GM23338 (cell line): Measurements from ENCODE around the gene CCDC152. TPM values are rescaled to one million over a fixed set of nuclear protein-coding genes. Genes with fewer than 3 reads are reported as not detected.

ENCODE experiments used
- ATAC-seq: fragments of 200-7000 bp; cut with Tn5 transposase; 3 replicates; pipeline ENCODE4 v1.9.1; 2020
- DNase-seq: peaks from one replicate; pipeline ENCODE4 v3.0.0-alpha.2; 2015; ENCODE audit warnings: low spot score
- H2AFZ ChIP-seq: fragments of 200-600 bp; sonication (generic); 2 replicates; pipeline ENCODE4 v1.8.0; 2016; ENCODE audit warnings: antibody characterized with exemption, mild to moderate bottlenecking, moderate library complexity
- H3F3A ChIP-seq: fragments of 200-600 bp; sonication (generic); replicated peaks from 2 replicates; pipeline ENCODE4 v1.8.0; 2017; ENCODE audit warnings: antibody characterized with exemption, mixed run types, low read depth
- H3K27ac ChIP-seq: fragments of 200-600 bp; sonication (generic); 2 replicates; pipeline ENCODE4 v1.6.1; 2016; ENCODE audit warnings: low read depth
- H3K27me3 ChIP-seq: fragments of 200-600 bp; sonication (generic); 2 replicates; pipeline ENCODE4 v1.8.0; 2016; ENCODE audit warnings: mild to moderate bottlenecking, mixed run types, moderate library complexity; ENCODE audit not compliant: insufficient read depth
- H3K36me3 ChIP-seq: fragments of 200-600 bp; sonication (generic); 2 replicates; pipeline ENCODE4 v1.8.0; 2016; ENCODE audit warnings: mild to moderate bottlenecking; ENCODE audit not compliant: insufficient read depth
- H3K4me1 ChIP-seq: fragments of 200-600 bp; sonication (generic); 2 replicates; pipeline ENCODE4 v1.8.0; 2016; ENCODE audit warnings: mild to moderate bottlenecking, moderate library complexity; ENCODE audit not compliant: insufficient read depth
- H3K4me2 ChIP-seq: fragments of 200-600 bp; sonication (generic); 2 replicates; pipeline ENCODE4 v1.7.1; 2017; ENCODE audit warnings: mixed run types
- H3K4me3 ChIP-seq: fragments of 200-600 bp; sonication (generic); 2 replicates; pipeline ENCODE4 v1.6.1; 2016; ENCODE audit warnings: mixed run types
- H3K79me2 ChIP-seq: fragments of 200-600 bp; sonication (generic); replicated peaks from 2 replicates; pipeline ENCODE4 v1.8.0; 2017; ENCODE audit warnings: mild to moderate bottlenecking; ENCODE audit not compliant: insufficient read depth
- H3K9me2 ChIP-seq: fragments of 200-600 bp; sonication (generic); 2 replicates; pipeline ENCODE4 v1.8.0; 2017; ENCODE audit not compliant: insufficient read depth
- H4K20me1 ChIP-seq: fragments of 200-600 bp; sonication (generic); replicated peaks from 2 replicates; pipeline ENCODE4 v1.8.0; 2017; ENCODE audit warnings: mild to moderate bottlenecking; ENCODE audit not compliant: insufficient read depth
- H3K27ac Mint-ChIP-seq: 2 replicates; pipeline ENCODE4 v1.8.0; 2020; ENCODE audit warnings: inconsistent platforms, mild to moderate bottlenecking, moderate library complexity, mixed read lengths
- H3K27me3 Mint-ChIP-seq: 3 replicates; pipeline ENCODE4 v1.8.0; 2022; ENCODE audit warnings: low read depth, mild to moderate bottlenecking, moderate library complexity, mixed read lengths, inconsistent platforms; ENCODE audit not compliant: insufficient read depth, poor library complexity
- H3K36me3 Mint-ChIP-seq: 3 replicates; pipeline ENCODE4 v1.8.0; 2021; ENCODE audit warnings: low read depth, mild to moderate bottlenecking, inconsistent platforms, moderate library complexity, mixed read lengths
- H3K4me1 Mint-ChIP-seq: 3 replicates; pipeline ENCODE4 v1.8.0; 2020; ENCODE audit warnings: mild to moderate bottlenecking, inconsistent platforms, mixed read lengths
- H3K4me3 Mint-ChIP-seq: 3 replicates; pipeline ENCODE4 v1.8.0; 2021; ENCODE audit warnings: moderate library complexity, mild to moderate bottlenecking, inconsistent platforms, mixed read lengths
- H3K9me3 Mint-ChIP-seq: 3 replicates; pipeline ENCODE4 v1.8.0; 2020; ENCODE audit warnings: moderate library complexity, mild to moderate bottlenecking, inconsistent platforms, mixed read lengths
- CREB1 ChIP-seq: fragments of 250-450 bp; sonication (Bioruptor Pico); IDR thresholded peaks from 2 replicates; pipeline ENCODE4 v1.5.0; 2020; ENCODE audit warnings: low read depth, mild to moderate bottlenecking, moderate library complexity
- EZH2 ChIP-seq: fragments of 200-600 bp; sonication (generic); IDR thresholded peaks from one replicate; pipeline ENCODE4 v1.8.0; 2017; ENCODE audit warnings: antibody characterized with exemption, mild to moderate bottlenecking, low read depth; ENCODE audit not compliant: unreplicated experiment
- EZH2phosphoT487 ChIP-seq: fragments of 200-600 bp; sonication (generic); IDR thresholded peaks from one replicate; pipeline ENCODE4 v1.8.1; 2018; ENCODE audit warnings: antibody characterized with exemption; ENCODE audit not compliant: unreplicated experiment
- JUNB ChIP-seq: IDR thresholded peaks from one replicate; pipeline ENCODE4 v1.6.1; 2016; ENCODE audit warnings: antibody characterized with exemption; ENCODE audit not compliant: unreplicated experiment
- NANOG ChIP-seq: IDR thresholded peaks from 2 replicates; pipeline ENCODE4 v1.6.1; 2016; ENCODE audit warnings: antibody characterized with exemption, borderline replicate concordance
- POLR2AphosphoS5 ChIP-seq: IDR thresholded peaks from 2 replicates; pipeline ENCODE4 v1.6.1; 2016; ENCODE audit warnings: antibody characterized with exemption, low read depth
- STAT1 ChIP-seq: IDR thresholded peaks from one replicate; pipeline ENCODE4 v1.6.1; 2016; ENCODE audit warnings: antibody characterized with exemption; ENCODE audit not compliant: unreplicated experiment
- ZNF114 ChIP-seq: fragments of 250-450 bp; sonication (Bioruptor Pico); IDR thresholded peaks from 2 replicates; pipeline ENCODE4 v1.5.0; 2020; ENCODE audit warnings: mild to moderate bottlenecking, moderate library complexity
- ZNF331 ChIP-seq: fragments of 250-450 bp; sonication (Bioruptor Pico); IDR thresholded peaks from 2 replicates; pipeline ENCODE4 v1.5.0; 2020; ENCODE audit warnings: low read depth, mild to moderate bottlenecking, moderate library complexity
- polyA plus RNA-seq: library from polyadenylated mRNA; unstranded; fragments of >200 nt; fragmentation: Nextera tagmentation; extraction: Ambion mirVana; gene quantifications from 2 replicates; pipeline ENCODE4 v1.2.1, GENCODE V29; 2016
- total RNA-seq: library from RNA; depleted of rRNA; stranded (reverse); fragments of >200 nt; shearing (Covaris generic); gene quantifications from 2 replicates; pipeline ENCODE4 v1.2.3, GENCODE V29; 2014
- TF ChIP-seq, protein P1 (sequence below): IDR thresholded peaks from 2 replicates; pipeline ENCODE4 v1.6.1; 2016; ENCODE audit warnings: antibody characterized with exemption
- TF ChIP-seq, protein P2 (sequence below): IDR thresholded peaks from one replicate; pipeline ENCODE4 v1.6.1; 2018; ENCODE audit warnings: antibody characterized with exemption; ENCODE audit not compliant: unreplicated experiment
- TF ChIP-seq, protein P3 (sequence below), 2 experiments: fragments of 200-600 bp in 1 of 2; sonication (generic) in 1 of 2; conservative IDR thresholded peaks; 2 replicates each; pipeline versions ENCODE4 v1.5.1 to v1.6.1; 2016 to 2017; ENCODE audit warnings: antibody characterized with exemption in 2 of 2, low read depth in 2 of 2, mild to moderate bottlenecking in 2 of 2, moderate library complexity in 1 of 2
- TF ChIP-seq, protein P4 (sequence below): fragments of 250-450 bp; sonication (Bioruptor Pico); IDR thresholded peaks from 2 replicates; pipeline ENCODE4 v1.5.0; 2020; ENCODE audit warnings: mild to moderate bottlenecking, moderate library complexity

The CCDC152 gene
- total and polyA plus RNA-seq, 2 experiments from 2014 or later = 16.2 to 75.9 TPM

DNA sequence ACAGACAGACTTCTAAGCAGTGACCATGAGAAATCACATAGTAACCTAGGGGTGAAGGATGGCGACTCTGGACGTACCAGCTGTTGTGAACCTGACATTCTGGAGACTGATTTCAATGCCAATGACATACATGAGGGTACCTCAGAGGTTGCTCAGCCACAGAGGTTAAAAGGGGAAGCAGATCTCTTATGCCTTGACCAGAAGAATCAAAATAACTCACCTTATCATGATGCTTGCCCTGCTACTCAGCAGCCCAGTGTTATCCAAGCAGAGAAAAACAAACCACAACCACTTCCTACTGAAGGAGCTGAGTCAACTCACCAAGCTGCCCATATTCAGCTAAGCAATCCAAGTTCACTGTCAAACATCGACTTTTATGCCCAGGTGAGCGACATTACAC is 38.0 kb upstream of the CCDC152 start:
- H3K9me2 ChIP-seq = no peaks in the 10 kb centered on the region
- ATAC-seq (no peak), DNase-seq (no peak)
- H2AFZ ChIP-seq = no peak overlapping the region
- H3K36me3 ChIP-seq = no peaks in the 10 kb centered on the region
- no peak overlapping the region for H3K4me2 ChIP-seq
- H3K79me2 ChIP-seq = no peaks in the 10 kb centered on the region
- H3K27ac ChIP-seq = no peak overlapping the region
- Mint-ChIP-seq H3K27me3 (no peaks in the 10 kb centered on the region), H3K27ac (no peak overlapping the region), H3K36me3 (no peaks in the 10 kb centered on the region), H3K9me3 (peaks cover 3% of the 10 kb centered on the region; the same call in 1 of the 3 replicates), H3K4me1 (no peaks in the 10 kb centered on the region), H3K4me3 (no peak overlapping the region)
- H3F3A ChIP-seq = no peaks in the 10 kb centered on the region
- no peak overlapping the region for H3K4me3 ChIP-seq
- H3K27me3 ChIP-seq = no peaks in the 10 kb centered on the region
- TF ChIP-seq, protein P1, sequence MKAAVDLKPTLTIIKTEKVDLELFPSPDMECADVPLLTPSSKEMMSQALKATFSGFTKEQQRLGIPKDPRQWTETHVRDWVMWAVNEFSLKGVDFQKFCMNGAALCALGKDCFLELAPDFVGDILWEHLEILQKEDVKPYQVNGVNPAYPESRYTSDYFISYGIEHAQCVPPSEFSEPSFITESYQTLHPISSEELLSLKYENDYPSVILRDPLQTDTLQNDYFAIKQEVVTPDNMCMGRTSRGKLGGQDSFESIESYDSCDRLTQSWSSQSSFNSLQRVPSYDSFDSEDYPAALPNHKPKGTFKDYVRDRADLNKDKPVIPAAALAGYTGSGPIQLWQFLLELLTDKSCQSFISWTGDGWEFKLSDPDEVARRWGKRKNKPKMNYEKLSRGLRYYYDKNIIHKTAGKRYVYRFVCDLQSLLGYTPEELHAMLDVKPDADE = no peak
- TF ChIP-seq ZNF114 (CRISPR knock-in tag) (no peak), EZH2 (no peak), CREB1 (CRISPR knock-in tag) (no peak), JUNB (no peak), POLR2AphosphoS5 (no peak), EZH2phosphoT487 (no peak), STAT1 (no peak), ZNF331 (CRISPR knock-in tag) (no peak), NANOG (no peak)
- TF ChIP-seq, protein P2, sequence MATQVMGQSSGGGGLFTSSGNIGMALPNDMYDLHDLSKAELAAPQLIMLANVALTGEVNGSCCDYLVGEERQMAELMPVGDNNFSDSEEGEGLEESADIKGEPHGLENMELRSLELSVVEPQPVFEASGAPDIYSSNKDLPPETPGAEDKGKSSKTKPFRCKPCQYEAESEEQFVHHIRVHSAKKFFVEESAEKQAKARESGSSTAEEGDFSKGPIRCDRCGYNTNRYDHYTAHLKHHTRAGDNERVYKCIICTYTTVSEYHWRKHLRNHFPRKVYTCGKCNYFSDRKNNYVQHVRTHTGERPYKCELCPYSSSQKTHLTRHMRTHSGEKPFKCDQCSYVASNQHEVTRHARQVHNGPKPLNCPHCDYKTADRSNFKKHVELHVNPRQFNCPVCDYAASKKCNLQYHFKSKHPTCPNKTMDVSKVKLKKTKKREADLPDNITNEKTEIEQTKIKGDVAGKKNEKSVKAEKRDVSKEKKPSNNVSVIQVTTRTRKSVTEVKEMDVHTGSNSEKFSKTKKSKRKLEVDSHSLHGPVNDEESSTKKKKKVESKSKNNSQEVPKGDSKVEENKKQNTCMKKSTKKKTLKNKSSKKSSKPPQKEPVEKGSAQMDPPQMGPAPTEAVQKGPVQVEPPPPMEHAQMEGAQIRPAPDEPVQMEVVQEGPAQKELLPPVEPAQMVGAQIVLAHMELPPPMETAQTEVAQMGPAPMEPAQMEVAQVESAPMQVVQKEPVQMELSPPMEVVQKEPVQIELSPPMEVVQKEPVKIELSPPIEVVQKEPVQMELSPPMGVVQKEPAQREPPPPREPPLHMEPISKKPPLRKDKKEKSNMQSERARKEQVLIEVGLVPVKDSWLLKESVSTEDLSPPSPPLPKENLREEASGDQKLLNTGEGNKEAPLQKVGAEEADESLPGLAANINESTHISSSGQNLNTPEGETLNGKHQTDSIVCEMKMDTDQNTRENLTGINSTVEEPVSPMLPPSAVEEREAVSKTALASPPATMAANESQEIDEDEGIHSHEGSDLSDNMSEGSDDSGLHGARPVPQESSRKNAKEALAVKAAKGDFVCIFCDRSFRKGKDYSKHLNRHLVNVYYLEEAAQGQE = no peak
- TF ChIP-seq, protein P3, sequence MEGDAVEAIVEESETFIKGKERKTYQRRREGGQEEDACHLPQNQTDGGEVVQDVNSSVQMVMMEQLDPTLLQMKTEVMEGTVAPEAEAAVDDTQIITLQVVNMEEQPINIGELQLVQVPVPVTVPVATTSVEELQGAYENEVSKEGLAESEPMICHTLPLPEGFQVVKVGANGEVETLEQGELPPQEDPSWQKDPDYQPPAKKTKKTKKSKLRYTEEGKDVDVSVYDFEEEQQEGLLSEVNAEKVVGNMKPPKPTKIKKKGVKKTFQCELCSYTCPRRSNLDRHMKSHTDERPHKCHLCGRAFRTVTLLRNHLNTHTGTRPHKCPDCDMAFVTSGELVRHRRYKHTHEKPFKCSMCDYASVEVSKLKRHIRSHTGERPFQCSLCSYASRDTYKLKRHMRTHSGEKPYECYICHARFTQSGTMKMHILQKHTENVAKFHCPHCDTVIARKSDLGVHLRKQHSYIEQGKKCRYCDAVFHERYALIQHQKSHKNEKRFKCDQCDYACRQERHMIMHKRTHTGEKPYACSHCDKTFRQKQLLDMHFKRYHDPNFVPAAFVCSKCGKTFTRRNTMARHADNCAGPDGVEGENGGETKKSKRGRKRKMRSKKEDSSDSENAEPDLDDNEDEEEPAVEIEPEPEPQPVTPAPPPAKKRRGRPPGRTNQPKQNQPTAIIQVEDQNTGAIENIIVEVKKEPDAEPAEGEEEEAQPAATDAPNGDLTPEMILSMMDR (conservative IDR thresholded peaks at IDR 0.05; ENCODE audit: low read depth in 2 of 2) = no peak
- TF ChIP-seq, protein P4, sequence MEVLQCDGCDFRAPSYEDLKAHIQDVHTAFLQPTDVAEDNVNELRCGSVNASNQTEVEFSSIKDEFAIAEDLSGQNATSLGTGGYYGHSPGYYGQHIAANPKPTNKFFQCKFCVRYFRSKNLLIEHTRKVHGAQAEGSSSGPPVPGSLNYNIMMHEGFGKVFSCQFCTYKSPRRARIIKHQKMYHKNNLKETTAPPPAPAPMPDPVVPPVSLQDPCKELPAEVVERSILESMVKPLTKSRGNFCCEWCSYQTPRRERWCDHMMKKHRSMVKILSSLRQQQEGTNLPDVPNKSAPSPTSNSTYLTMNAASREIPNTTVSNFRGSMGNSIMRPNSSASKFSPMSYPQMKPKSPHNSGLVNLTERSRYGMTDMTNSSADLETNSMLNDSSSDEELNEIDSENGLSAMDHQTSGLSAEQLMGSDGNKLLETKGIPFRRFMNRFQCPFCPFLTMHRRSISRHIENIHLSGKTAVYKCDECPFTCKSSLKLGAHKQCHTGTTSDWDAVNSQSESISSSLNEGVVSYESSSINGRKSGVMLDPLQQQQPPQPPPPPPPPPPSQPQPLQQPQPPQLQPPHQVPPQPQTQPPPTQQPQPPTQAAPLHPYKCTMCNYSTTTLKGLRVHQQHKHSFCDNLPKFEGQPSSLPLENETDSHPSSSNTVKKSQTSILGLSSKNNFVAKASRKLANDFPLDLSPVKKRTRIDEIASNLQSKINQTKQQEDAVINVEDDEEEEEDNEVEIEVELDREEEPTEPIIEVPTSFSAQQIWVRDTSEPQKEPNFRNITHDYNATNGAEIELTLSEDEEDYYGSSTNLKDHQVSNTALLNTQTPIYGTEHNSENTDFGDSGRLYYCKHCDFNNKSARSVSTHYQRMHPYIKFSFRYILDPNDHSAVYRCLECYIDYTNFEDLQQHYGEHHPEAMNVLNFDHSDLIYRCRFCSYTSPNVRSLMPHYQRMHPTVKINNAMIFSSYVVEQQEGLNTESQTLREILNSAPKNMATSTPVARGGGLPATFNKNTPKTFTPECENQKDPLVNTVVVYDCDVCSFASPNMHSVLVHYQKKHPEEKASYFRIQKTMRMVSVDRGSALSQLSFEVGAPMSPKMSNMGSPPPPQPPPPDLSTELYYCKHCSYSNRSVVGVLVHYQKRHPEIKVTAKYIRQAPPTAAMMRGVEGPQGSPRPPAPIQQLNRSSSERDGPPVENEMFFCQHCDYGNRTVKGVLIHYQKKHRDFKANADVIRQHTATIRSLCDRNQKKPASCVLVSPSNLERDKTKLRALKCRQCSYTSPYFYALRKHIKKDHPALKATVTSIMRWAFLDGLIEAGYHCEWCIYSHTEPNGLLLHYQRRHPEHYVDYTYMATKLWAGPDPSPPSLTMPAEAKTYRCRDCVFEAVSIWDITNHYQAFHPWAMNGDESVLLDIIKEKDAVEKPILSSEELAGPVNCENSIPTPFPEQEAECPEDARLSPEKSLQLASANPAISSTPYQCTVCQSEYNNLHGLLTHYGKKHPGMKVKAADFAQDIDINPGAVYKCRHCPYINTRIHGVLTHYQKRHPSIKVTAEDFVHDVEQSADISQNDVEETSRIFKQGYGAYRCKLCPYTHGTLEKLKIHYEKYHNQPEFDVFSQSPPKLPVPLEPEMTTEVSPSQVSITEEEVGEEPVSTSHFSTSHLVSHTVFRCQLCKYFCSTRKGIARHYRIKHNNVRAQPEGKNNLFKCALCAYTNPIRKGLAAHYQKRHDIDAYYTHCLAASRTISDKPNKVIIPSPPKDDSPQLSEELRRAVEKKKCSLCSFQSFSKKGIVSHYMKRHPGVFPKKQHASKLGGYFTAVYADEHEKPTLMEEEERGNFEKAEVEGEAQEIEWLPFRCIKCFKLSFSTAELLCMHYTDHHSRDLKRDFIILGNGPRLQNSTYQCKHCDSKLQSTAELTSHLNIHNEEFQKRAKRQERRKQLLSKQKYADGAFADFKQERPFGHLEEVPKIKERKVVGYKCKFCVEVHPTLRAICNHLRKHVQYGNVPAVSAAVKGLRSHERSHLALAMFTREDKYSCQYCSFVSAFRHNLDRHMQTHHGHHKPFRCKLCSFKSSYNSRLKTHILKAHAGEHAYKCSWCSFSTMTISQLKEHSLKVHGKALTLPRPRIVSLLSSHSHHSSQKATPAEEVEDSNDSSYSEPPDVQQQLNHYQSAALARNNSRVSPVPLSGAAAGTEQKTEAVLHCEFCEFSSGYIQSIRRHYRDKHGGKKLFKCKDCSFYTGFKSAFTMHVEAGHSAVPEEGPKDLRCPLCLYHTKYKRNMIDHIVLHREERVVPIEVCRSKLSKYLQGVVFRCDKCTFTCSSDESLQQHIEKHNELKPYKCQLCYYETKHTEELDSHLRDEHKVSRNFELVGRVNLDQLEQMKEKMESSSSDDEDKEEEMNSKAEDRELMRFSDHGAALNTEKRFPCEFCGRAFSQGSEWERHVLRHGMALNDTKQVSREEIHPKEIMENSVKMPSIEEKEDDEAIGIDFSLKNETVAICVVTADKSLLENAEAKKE (CRISPR knock-in tag) = no peak
- no peaks in the 10 kb centered on the region for H4K20me1 ChIP-seq
- no peaks in the 10 kb centered on the region for H3K4me1 ChIP-seq
